K562 treated with DMSO at 1 percent for 24 hours (cell line): ENCODE measurements around the gene ADO. TPM values are rescaled to one million over a fixed set of nuclear protein-coding genes. Genes with fewer than 3 reads are reported as not detected.

Experiments
- total RNA-seq: library from RNA; unstranded; fragments of 300-600 nt; gene quantifications from 2 replicates; pipeline ENCODE4 v1.2.3, GENCODE V29; 2022; ENCODE audit warnings: low read depth; ENCODE audit not compliant: insufficient read depth

The ADO gene
- total RNA-seq = 23.7 and 24.9 TPM in 2 replicates

GRCh38 chr10:62804356-62805230 lies at the start of gene ADO:
Gene ADO (plus strand): TSS chr10:62804720. CDS start chr10:62805060, 340 bp downstream.

DNA sequence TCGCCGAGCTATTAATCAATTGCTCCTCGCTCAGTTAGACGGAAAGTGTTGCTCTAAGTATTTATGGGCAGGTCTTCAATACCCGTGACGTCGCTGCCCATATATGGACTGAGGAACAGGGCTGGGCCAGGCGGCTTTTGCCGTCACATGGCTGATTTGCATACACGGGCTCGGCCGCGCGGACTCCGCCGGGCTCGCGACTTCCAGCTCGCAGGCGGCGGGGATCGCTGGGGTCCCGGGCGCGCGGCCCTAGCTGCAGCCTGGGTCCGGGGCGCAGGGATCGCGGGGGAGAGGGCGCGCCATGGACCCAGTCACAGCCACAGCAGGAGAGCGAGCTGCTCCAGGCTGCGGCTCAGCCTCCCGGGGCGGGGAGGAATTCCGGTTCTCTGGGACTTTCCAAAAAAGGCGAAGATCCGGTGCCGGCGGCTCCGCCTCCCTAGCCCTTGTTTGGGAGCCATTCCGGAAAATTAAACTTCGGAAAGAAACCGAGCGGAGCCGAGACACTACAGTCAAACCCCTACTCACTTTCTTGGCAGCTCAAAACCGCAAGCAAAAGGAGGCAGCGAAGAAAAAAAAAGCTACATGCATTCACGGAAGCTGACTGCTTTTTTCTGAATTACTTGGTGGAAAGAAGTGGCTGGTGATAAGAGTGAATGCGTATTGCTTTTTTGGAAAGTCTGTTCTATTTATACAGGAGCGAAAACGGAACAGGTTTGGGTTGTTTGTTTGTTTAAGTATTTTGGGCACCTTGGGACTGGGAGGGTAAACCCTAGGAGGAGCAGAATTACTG lies 12.0 kb downstream of the ADO start, which contains the start of gene EGR2:
TSS of gene EGR2 (minus strand) at position 36 of the 790 bp plus-strand sequence. CDS start 337 bp downstream, outside the sequence.

Other genes with a start within 250 kb of the ADO start
- gene EGR2, start 11.6 kb downstream of the ADO start, total RNA-seq = 0.13 TPM in 1 of 2 replicates, not detected in the other